GM10248 (cell line): Measurements from ENCODE around the gene CACNA1S.

Source experiments
- CTCF ChIA-PET: fragments of 300-600 bp; sonication (Branson Sonifier 250); formaldehyde crosslinking; extraction: SDS; loops from one replicate; lab custom pipeline; 2021; ENCODE audit warnings: antibody characterized with exemption; lab: Yijun Ruan, JAX
- POLR2A ChIA-PET: fragments of 350-650 bp; sonication (Branson Sonifier 250); formaldehyde crosslinking; extraction: SDS; loops from one replicate; lab custom pipeline; 2020; ENCODE audit warnings: antibody characterized with exemption; lab: Yijun Ruan, JAX
- DNase-seq: peaks from one replicate; pipeline ENCODE4 v3.0.0; 2012; ENCODE audit errors: extremely low spot score
- TF ChIP-seq, protein P1 (sequence below): IDR thresholded peaks from 2 replicates; pipeline ENCODE4 v1.5.1; 2012; ENCODE audit warnings: mild to moderate bottlenecking, low read depth; ENCODE audit errors: extremely low read depth, missing control alignments, control extremely low read depth

The CACNA1S gene

GRCh38 chr1:201034671-201035070 lies 77.6 kb downstream of the CACNA1S start:
- TF ChIP-seq, protein P1, sequence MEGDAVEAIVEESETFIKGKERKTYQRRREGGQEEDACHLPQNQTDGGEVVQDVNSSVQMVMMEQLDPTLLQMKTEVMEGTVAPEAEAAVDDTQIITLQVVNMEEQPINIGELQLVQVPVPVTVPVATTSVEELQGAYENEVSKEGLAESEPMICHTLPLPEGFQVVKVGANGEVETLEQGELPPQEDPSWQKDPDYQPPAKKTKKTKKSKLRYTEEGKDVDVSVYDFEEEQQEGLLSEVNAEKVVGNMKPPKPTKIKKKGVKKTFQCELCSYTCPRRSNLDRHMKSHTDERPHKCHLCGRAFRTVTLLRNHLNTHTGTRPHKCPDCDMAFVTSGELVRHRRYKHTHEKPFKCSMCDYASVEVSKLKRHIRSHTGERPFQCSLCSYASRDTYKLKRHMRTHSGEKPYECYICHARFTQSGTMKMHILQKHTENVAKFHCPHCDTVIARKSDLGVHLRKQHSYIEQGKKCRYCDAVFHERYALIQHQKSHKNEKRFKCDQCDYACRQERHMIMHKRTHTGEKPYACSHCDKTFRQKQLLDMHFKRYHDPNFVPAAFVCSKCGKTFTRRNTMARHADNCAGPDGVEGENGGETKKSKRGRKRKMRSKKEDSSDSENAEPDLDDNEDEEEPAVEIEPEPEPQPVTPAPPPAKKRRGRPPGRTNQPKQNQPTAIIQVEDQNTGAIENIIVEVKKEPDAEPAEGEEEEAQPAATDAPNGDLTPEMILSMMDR, result no peak
- CTCF ChIA-PET, result interaction anchor here (0.7 to 11.2 kb wide), 5 partner anchors 9 to 499 kb away, joined by 3 to 182 read pairs (median 3); partner anchors contain the start of gene KIF21B
- no peak for DNase-seq
- POLR2A ChIA-PET, result no interaction called here

DNA sequence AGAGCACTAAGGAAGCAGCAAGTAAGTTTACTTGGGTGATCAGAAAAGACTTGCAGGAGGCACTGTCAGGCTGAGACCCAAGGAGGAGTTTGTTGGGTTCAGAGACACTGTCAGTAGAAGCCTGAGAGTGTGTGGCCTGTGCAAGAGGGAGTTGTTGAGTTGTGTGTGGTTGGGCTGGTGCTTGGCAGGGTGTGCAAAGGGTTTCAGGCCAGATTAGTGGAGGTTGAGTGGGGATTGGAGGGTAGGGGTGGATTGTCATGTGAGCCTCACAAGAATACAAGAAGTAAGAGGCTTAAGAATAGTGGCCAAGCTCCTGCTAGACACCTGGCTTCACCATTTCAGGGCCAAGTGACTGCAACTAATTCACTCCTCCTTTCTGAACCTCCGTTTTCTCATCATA lies 79.8 kb downstream of the CACNA1S start:
- TF ChIP-seq, protein P1, result no peak
- CTCF ChIA-PET, result interaction anchor here (11.2 kb wide), 1 partner anchor 11 kb away, joined by 182 read pairs; the partner anchor contains the start of gene KIF21B
- POLR2A ChIA-PET, result no interaction called here
- no peak for DNase-seq

GRCh38 chr1:201028461-201028889 lies 83.8 kb downstream of the CACNA1S start:
- ChIA-PET CTCF (interaction anchor here (1.2 to 14.7 kb wide), 5 partner anchors 16 to 57 kb away, joined by 3 to 165 read pairs (median 4); no protein-coding TSS in a partner anchor), POLR2A (no interaction called here)
- no peak for DNase-seq
- TF ChIP-seq, protein P1, result no peak

DNA sequence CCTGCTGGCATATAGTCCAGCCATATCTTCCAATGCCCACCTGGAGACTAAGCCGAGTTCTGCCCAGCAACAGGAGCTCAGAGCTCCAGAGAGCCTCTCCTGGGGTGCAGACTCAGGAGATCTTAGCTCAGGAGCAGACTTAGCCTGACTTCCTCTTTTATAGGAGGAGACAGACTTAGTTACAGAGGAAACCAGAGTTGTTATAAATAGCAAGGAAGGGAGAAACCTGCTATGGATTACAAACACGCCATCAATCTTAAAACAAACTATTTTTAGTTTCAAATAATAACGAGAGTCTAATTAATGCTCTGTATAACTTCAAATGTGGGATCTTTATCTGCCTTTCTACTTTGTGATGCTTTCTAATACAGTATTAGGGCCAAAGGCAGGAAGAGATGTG lies 85.4 kb downstream of the CACNA1S start:
- TF ChIP-seq, protein P1, result no peak
- POLR2A ChIA-PET, result no interaction called here
- CTCF ChIA-PET, result interaction anchor here (0.9 to 14.7 kb wide), 16 partner anchors 9 to 234 kb away, joined by 3 to 182 read pairs (median 5); no protein-coding TSS in a partner anchor
- no peak for DNase-seq

- ChIA-PET POLR2A (no interaction called here), CTCF (interaction anchor here (0.8 to 14.7 kb wide), 22 partner anchors 8 to 234 kb away, joined by 3 to 182 read pairs (median 4); no protein-coding TSS in a partner anchor)
- no peak for DNase-seq
- TF ChIP-seq, protein P1, result no peak
Measured at GRCh38 chr1:201026234-201026633, 86.0 kb downstream of the CACNA1S start.

- CTCF ChIA-PET, result interaction anchor here (0.7 to 14.7 kb wide), 22 partner anchors 7 to 158 kb away, joined by 3 to 182 read pairs (median 4); no protein-coding TSS in a partner anchor
- DNase-seq, result peak; percentile 47
- TF ChIP-seq, protein P1, result peak; percentile 43
- POLR2A ChIA-PET, result no interaction called here
Measured at GRCh38 chr1:201025571-201026002, 86.6 kb downstream of the CACNA1S start.
